Calu3 (cell line): ENCODE measurements around the gene TRAPPC6A. TPM values are rescaled to one million over a fixed set of nuclear protein-coding genes. Genes with fewer than 3 reads are reported as not detected.

Experiments
- BruUV-seq: library from RNA; stranded (reverse); fragments of 400-500 nt; replicated peaks from 2 replicates; lab custom pipeline; 2021; lab: Mats Ljungman, UMichigan
- CTCF ChIA-PET: fragments of 300-600 bp; sonication (Branson Sonifier 250); formaldehyde crosslinking; loops from one replicate; lab custom pipeline; 2022; ENCODE audit warnings: antibody characterized with exemption; lab: Charles Lee
- DNase-seq: peaks from one replicate; pipeline ENCODE4 v3.0.0; 2022
- H3K27ac Mint-ChIP-seq: one replicate; pipeline ENCODE4 v1.8.0; 2022; ENCODE audit warnings: mixed read lengths; ENCODE audit not compliant: unreplicated experiment
- H3K27me3 Mint-ChIP-seq: one replicate; pipeline ENCODE4 v1.8.0; 2022; ENCODE audit warnings: mixed read lengths; ENCODE audit not compliant: unreplicated experiment
- H3K36me3 Mint-ChIP-seq: one replicate; pipeline ENCODE4 v1.8.0; 2022; ENCODE audit warnings: mild to moderate bottlenecking, moderate library complexity, mixed read lengths; ENCODE audit not compliant: insufficient read depth, unreplicated experiment
- H3K4me1 Mint-ChIP-seq: one replicate; pipeline ENCODE4 v1.8.0; 2022; ENCODE audit warnings: mild to moderate bottlenecking, low read depth, mixed read lengths; ENCODE audit not compliant: unreplicated experiment
- H3K4me3 Mint-ChIP-seq: one replicate; pipeline ENCODE4 v1.8.0; 2022; ENCODE audit warnings: mild to moderate bottlenecking, low read depth, moderate library complexity, mixed read lengths; ENCODE audit not compliant: unreplicated experiment
- H3K9me3 Mint-ChIP-seq: one replicate; pipeline ENCODE4 v1.8.0; 2022; ENCODE audit warnings: low read depth, mixed read lengths; ENCODE audit not compliant: unreplicated experiment
- intact Hi-C: fragments of 100-400 bp; cut with micrococcal nuclease; formaldehyde crosslinking; loops from one replicate; pipeline ENCODE4 v1.10.0; 2022; ENCODE audit not compliant: unreplicated experiment
- total RNA-seq: library from RNA; stranded (reverse); gene quantifications from 2 replicates; pipeline ENCODE4 v1.2.3, GENCODE V29; 2022
- TF ChIP-seq, protein P1 (sequence below): fragments of 200-600 bp; IDR thresholded peaks from one replicate; pipeline ENCODE4 v1.8.0; 2022; ENCODE audit warnings: antibody characterized with exemption; ENCODE audit not compliant: unreplicated experiment

Gene TRAPPC6A
- total RNA-seq, 1 experiment from 2014 or later, result 55.7 TPM

DNA sequence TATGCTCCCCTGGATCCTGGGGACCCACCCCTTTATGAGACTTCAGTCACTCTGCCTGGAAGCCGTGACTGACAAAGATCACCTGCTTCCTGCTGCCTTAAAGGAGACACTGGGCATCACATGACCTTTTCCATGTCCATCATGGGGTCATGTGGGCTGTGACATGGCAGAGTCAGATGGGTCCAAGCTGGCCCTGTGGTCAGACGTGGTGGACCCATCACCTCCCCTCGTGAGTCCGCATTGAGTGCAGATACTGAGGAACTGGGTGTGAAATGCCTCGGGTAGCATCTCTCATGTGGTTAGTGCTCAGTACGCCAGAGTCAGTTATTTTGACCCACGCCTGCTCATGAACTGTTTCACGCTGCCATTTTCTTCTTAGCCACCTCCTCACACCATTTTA is 44.4 kb downstream of the TRAPPC6A start:
- no peaks in the 10 kb centered on the region for H3K9me3 Mint-ChIP-seq
- H3K27me3 Mint-ChIP-seq, result no peaks in the 10 kb centered on the region
- DNase-seq, result no peak
- no TSS peak for BruUV-seq
- CTCF ChIA-PET, result no interaction called here
- H3K36me3 Mint-ChIP-seq, result peaks cover 13% of the 10 kb centered on the region
- peaks cover 12% of the 10 kb centered on the region for H3K4me1 Mint-ChIP-seq
- TF ChIP-seq, protein P1, sequence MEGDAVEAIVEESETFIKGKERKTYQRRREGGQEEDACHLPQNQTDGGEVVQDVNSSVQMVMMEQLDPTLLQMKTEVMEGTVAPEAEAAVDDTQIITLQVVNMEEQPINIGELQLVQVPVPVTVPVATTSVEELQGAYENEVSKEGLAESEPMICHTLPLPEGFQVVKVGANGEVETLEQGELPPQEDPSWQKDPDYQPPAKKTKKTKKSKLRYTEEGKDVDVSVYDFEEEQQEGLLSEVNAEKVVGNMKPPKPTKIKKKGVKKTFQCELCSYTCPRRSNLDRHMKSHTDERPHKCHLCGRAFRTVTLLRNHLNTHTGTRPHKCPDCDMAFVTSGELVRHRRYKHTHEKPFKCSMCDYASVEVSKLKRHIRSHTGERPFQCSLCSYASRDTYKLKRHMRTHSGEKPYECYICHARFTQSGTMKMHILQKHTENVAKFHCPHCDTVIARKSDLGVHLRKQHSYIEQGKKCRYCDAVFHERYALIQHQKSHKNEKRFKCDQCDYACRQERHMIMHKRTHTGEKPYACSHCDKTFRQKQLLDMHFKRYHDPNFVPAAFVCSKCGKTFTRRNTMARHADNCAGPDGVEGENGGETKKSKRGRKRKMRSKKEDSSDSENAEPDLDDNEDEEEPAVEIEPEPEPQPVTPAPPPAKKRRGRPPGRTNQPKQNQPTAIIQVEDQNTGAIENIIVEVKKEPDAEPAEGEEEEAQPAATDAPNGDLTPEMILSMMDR, result no peak
- H3K27ac Mint-ChIP-seq, result no peak overlapping the region
- H3K4me3 Mint-ChIP-seq, result no peak overlapping the region
- intact Hi-C loops, result no loop called here

GRCh38 chr19:45130888-45131615 is 47.0 kb downstream of the TRAPPC6A start:
- intact Hi-C loops, result loop anchor here (2.0 kb wide), 1 partner anchor 30 kb away; no protein-coding TSS in a partner anchor
- TF ChIP-seq, protein P1, result peak; percentile 70

GRCh38 chr19:45130236-45130635 is 47.8 kb downstream of the TRAPPC6A start:
- CTCF ChIA-PET, result no interaction called here
- H3K27ac Mint-ChIP-seq, result no peak overlapping the region
- no peak overlapping the region for H3K4me3 Mint-ChIP-seq
- no peak for DNase-seq
- H3K4me1 Mint-ChIP-seq, result peaks cover 28% of the 10 kb centered on the region
- TF ChIP-seq, protein P1, result no peak
- intact Hi-C loops, result loop anchor here (2.0 kb wide), 1 partner anchor 29 kb away; no protein-coding TSS in a partner anchor
- H3K27me3 Mint-ChIP-seq, result no peaks in the 10 kb centered on the region
- no peaks in the 10 kb centered on the region for H3K9me3 Mint-ChIP-seq
- no TSS peak for BruUV-seq
- H3K36me3 Mint-ChIP-seq, result peaks cover 26% of the 10 kb centered on the region

More at GRCh38 chr19:45130888-45131615, 47.0 kb downstream of the TRAPPC6A start:
- peaks cover 20% of the 10 kb centered on the region for H3K36me3 Mint-ChIP-seq
- no peaks in the 10 kb centered on the region for H3K9me3 Mint-ChIP-seq
- H3K4me1 Mint-ChIP-seq, result peaks cover 22% of the 10 kb centered on the region
- DNase-seq, result peak; percentile 83
- no peak overlapping the region for H3K4me3 Mint-ChIP-seq
- no peaks in the 10 kb centered on the region for H3K27me3 Mint-ChIP-seq
- CTCF ChIA-PET, result interaction anchor here (0.5 to 1.1 kb wide), 7 partner anchors 18 to 534 kb away, joined by 3 to 19 read pairs (median 4); partner anchors contain the start of gene PPP1R37
- no TSS peak for BruUV-seq
- H3K27ac Mint-ChIP-seq, result peak overlapping the region; percentile 28

DNA sequence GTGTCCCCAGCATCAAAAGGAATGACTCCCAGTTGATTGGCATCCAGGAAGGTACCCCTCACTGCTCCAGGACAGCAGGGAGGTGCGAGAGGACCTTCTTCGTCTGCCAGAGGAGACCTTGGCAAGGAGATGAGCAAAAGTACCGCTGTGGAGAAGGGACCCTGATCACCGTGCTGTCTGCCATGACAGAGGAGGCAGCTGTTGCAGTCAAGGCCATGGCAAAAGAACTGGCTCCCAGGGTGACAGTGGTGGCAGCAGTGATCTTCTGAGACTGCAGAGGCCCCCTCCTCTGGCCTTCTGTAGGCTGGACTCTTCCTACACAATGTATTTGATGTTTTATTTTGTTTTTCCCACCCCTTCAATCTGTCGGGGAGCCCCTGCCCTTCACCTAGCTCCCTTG is 49.2 kb downstream of the TRAPPC6A start:
- no peak overlapping the region for H3K4me3 Mint-ChIP-seq
- no peaks in the 10 kb centered on the region for H3K9me3 Mint-ChIP-seq
- H3K27ac Mint-ChIP-seq, result no peak overlapping the region
- H3K27me3 Mint-ChIP-seq, result no peaks in the 10 kb centered on the region
- DNase-seq, result no peak
- BruUV-seq, result no TSS peak
- intact Hi-C loops, result loop anchor here (5.0 kb wide), 1 partner anchor 37 kb away; the partner anchor contains the start of gene PPP1R37
- H3K4me1 Mint-ChIP-seq, result peaks cover 37% of the 10 kb centered on the region
- peaks cover 26% of the 10 kb centered on the region for H3K36me3 Mint-ChIP-seq
- TF ChIP-seq, protein P1, result no peak
- CTCF ChIA-PET, result no interaction called here
